Activated gamma-delta T cell treated with Interleukin-2 at 50 U/mL for 16 hours (primary cell): ENCODE results near the gene ACAD10.
"Not testable (repeated sequence)": the region's sequence is repeated elsewhere in the genome, so short reads cannot be mapped to it uniquely, and the experiment has no call there.

Experiments
- DNase-seq: peaks from one replicate; pipeline ENCODE4 v3.0.0-alpha.2; 2020

ACAD10 gene

GRCh38 chr12:111687952-111688351, 2.1 kb downstream of the ACAD10 start:
- no peak for DNase-seq

GRCh38 chr12:111691262-111691661, 5.4 kb downstream of the ACAD10 start:
- no peak for DNase-seq

- no peak for DNase-seq
These were observed 6.8 kb downstream of the ACAD10 start for GRCh38 chr12:111692575-111693210.

- DNase-seq = no peak
These were observed 8.0 kb downstream of the ACAD10 start for GRCh38 chr12:111693818-111694217.

GRCh38 chr12:111699962-111700361, 14.1 kb downstream of the ACAD10 start:
- no peak for DNase-seq

GRCh38 chr12:111705672-111706071, 19.8 kb downstream of the ACAD10 start:
- no peak for DNase-seq

- DNase-seq = no peak
These were observed 20.3 kb downstream of the ACAD10 start for GRCh38 chr12:111706145-111706544.

- no peak for DNase-seq
These were observed 29.4 kb downstream of the ACAD10 start for GRCh38 chr12:111715279-111715678.

GRCh38 chr12:111719316-111719715, 33.5 kb downstream of the ACAD10 start:
- DNase-seq = not testable (repeated sequence)

- no peak for DNase-seq
These were observed 34.6 kb downstream of the ACAD10 start for GRCh38 chr12:111720457-111720856.

GRCh38 chr12:111723646-111724360, 38.0 kb downstream of the ACAD10 start:
- not testable (repeated sequence) for DNase-seq

GRCh38 chr12:111728795-111729194, 42.9 kb downstream of the ACAD10 start:
- no peak for DNase-seq

GRCh38 chr12:111730420-111730819, 44.6 kb downstream of the ACAD10 start:
- no peak for DNase-seq

- no peak for DNase-seq
These were observed 46.9 kb downstream of the ACAD10 start for GRCh38 chr12:111732786-111733185.

- no peak for DNase-seq
These were observed 47.6 kb downstream of the ACAD10 start for GRCh38 chr12:111733340-111733915.

- not testable (repeated sequence) for DNase-seq
These were observed 53.7 kb downstream of the ACAD10 start for GRCh38 chr12:111739524-111739923.

- DNase-seq = no peak
These were observed 55.5 kb downstream of the ACAD10 start for GRCh38 chr12:111741235-111741812.

GRCh38 chr12:111745211-111745610, 59.4 kb downstream of the ACAD10 start:
- DNase-seq = no peak

GRCh38 chr12:111747333-111747732, 61.5 kb downstream of the ACAD10 start:
- DNase-seq = no peak

GRCh38 chr12:111748151-111748672, 62.4 kb downstream of the ACAD10 start:
- no peak for DNase-seq

GRCh38 chr12:111748867-111749266, 63.0 kb downstream of the ACAD10 start:
- no peak for DNase-seq

GRCh38 chr12:111749391-111749790, 63.5 kb downstream of the ACAD10 start:
- no peak for DNase-seq

- no peak for DNase-seq
These were observed 67.5 kb downstream of the ACAD10 start for GRCh38 chr12:111753144-111753881.
